ENCODE measurements around the gene C1orf116. TPM values are rescaled to one million over a fixed set of nuclear protein-coding genes. Genes with fewer than 3 reads are reported as not detected.

C1orf116 gene
- total RNA-seq, 3 donors from 2014 or later (not counting 1 experiment from before 2014, with no cell fraction given): 0.21 to 0.39 (median 0.30) TPM

- no peaks in the 10 kb centered on the region for H3K4me1 ChIP-seq (ENCODE audit: control insufficient read depth, insufficient read depth, low read length)
- H3K4me3 ChIP-seq (ENCODE audit: low read length): no peak overlapping the region
- peaks cover 7% of the 10 kb centered on the region for H3K36me3 ChIP-seq (ENCODE audit: control insufficient read depth, insufficient read depth, low read length)
- Mint-ChIP-seq H3K27ac (no peak overlapping the region), H3K9me3 (no peaks in the 10 kb centered on the region), H3K27me3 (ENCODE audit: low read depth in 2 of 2) (peaks cover 0 to 2% of the 10 kb centered on the region in 2 donors), H3K4me1 (peaks cover 13 to 20% of the 10 kb centered on the region in 2 donors), H3K4me3 (no peak overlapping the region), H3K36me3 (no peaks in the 10 kb centered on the region)
- peaks cover 6% of the 10 kb centered on the region for H3K27me3 ChIP-seq (ENCODE audit: control insufficient read depth, insufficient read depth, low read length)
- WGBS (ENCODE audit: insufficient coverage): 96% methylated on average over 3 of the region's 3 CpGs
- no peaks in the 10 kb centered on the region for H3K9me3 ChIP-seq (ENCODE audit: control insufficient read depth, insufficient read depth, low read length)
- H3K27ac ChIP-seq (ENCODE audit: low read length): no peak overlapping the region
- TF ChIP-seq, protein P1, sequence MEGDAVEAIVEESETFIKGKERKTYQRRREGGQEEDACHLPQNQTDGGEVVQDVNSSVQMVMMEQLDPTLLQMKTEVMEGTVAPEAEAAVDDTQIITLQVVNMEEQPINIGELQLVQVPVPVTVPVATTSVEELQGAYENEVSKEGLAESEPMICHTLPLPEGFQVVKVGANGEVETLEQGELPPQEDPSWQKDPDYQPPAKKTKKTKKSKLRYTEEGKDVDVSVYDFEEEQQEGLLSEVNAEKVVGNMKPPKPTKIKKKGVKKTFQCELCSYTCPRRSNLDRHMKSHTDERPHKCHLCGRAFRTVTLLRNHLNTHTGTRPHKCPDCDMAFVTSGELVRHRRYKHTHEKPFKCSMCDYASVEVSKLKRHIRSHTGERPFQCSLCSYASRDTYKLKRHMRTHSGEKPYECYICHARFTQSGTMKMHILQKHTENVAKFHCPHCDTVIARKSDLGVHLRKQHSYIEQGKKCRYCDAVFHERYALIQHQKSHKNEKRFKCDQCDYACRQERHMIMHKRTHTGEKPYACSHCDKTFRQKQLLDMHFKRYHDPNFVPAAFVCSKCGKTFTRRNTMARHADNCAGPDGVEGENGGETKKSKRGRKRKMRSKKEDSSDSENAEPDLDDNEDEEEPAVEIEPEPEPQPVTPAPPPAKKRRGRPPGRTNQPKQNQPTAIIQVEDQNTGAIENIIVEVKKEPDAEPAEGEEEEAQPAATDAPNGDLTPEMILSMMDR (IDR thresholded peaks at IDR 0.05): no peak
- DNase-seq (no peak), ATAC-seq (no peak)
- intact Hi-C loops (cut with micrococcal nuclease): no loop called here
These were observed 7.6 kb upstream of the C1orf116 start for GRCh38 chr1:207040181-207040533.

DNA sequence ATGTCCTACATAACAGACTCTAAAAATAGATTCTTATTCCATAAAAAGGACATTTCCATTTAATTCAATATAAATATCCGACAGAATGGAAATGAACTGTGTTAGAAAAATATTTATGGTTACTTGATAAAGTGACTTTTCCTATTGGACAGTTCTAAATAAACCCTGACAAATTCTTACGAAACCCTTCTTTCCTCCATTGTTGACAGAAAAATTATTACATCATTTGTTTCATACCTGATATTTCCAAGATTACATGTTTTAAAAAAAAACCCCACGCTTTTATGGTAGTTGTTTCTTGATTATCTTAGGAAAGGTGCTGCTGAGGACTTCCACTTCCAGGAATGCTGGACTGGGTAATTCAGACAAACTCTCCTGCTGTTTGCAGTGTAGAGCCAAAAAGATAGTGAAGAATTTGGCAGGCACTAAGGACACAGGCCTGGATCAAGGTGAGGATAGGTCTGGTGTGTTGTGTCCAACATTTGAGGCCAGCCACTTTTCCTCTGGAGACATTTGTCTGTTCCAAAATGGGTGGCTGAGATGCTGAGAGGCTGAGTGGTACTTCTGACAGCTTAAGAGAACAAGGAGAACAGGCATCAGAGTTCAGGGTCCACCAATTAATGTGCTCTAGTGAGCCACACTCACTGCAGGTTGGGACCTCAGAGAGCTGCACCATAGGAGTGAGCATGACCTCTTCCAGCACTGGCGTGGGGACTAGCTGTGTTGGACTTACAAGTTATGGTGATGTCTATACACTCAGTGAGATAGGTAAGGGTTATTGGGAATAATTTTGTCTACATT is 7.0 kb upstream of the C1orf116 start:
- no peaks in the 10 kb centered on the region for H3K9me3 Mint-ChIP-seq
- peaks cover 5% of the 10 kb centered on the region for H3K36me3 ChIP-seq (ENCODE audit: control insufficient read depth, insufficient read depth, low read length)
- ATAC-seq (no peak), DNase-seq (no peak)
- no peaks in the 10 kb centered on the region for H3K36me3 Mint-ChIP-seq
- intact Hi-C loops (cut with micrococcal nuclease): no loop called here
- no peaks in the 10 kb centered on the region for H3K9me3 ChIP-seq (ENCODE audit: control insufficient read depth, insufficient read depth, low read length)
- no peak overlapping the region for H3K27ac Mint-ChIP-seq
- H3K4me1 ChIP-seq (ENCODE audit: control insufficient read depth, insufficient read depth, low read length): no peaks in the 10 kb centered on the region
- TF ChIP-seq, protein P1 (IDR thresholded peaks at IDR 0.05): no peak
- H3K27ac ChIP-seq (ENCODE audit: low read length): no peak overlapping the region
- H3K27me3 Mint-ChIP-seq (ENCODE audit: low read depth in 2 of 2): peaks cover 0 to 4% of the 10 kb centered on the region in 2 donors
- peaks cover 9 to 16% of the 10 kb centered on the region in 2 donors for H3K4me1 Mint-ChIP-seq
- H3K4me3 ChIP-seq (ENCODE audit: low read length): no peak overlapping the region
- H3K27me3 ChIP-seq (ENCODE audit: control insufficient read depth, insufficient read depth, low read length): peaks cover 6% of the 10 kb centered on the region
- 100% methylated on average over 3 of the region's 4 CpGs for WGBS (ENCODE audit: insufficient coverage)
- H3K4me3 Mint-ChIP-seq: no peak overlapping the region

- Histone ChIP-seq H3K36me3 (ENCODE audit: control insufficient read depth, insufficient read depth, low read length) (no peaks in the 10 kb centered on the region), H3K9me3 (ENCODE audit: control insufficient read depth, insufficient read depth, low read length) (no peaks in the 10 kb centered on the region), H3K27me3 (ENCODE audit: control insufficient read depth, insufficient read depth, low read length) (peaks cover 13% of the 10 kb centered on the region), H3K27ac (ENCODE audit: low read length) (no peak overlapping the region), H3K4me1 (ENCODE audit: control insufficient read depth, insufficient read depth, low read length) (no peaks in the 10 kb centered on the region), H3K4me3 (ENCODE audit: low read length) (no peak overlapping the region)
- peaks cover 9 to 16% of the 10 kb centered on the region in 2 donors for H3K27me3 Mint-ChIP-seq (ENCODE audit: low read depth in 2 of 2)
- TF ChIP-seq, protein P1 (IDR thresholded peaks at IDR 0.05): no peak
- no peaks in the 10 kb centered on the region for H3K36me3 Mint-ChIP-seq
- no peak overlapping the region for H3K27ac Mint-ChIP-seq
- ATAC-seq: no peak
- DNase-seq: no peak
- no peak overlapping the region for H3K4me3 Mint-ChIP-seq
- H3K9me3 Mint-ChIP-seq: no peaks in the 10 kb centered on the region
- no CpG with 5 or more reads among the region's 1 CpG for WGBS (ENCODE audit: insufficient coverage)
- intact Hi-C loops (cut with micrococcal nuclease): no loop called here
- no peaks in the 10 kb centered on the region for H3K4me1 Mint-ChIP-seq
These were observed 4.3 kb upstream of the C1orf116 start for GRCh38 chr1:207036865-207037264.

All from natural killer cell (primary cell).